Stimulated activated memory B cell treated with anti-CD40 and anti-IgM and Interleukin-4, amounts not matched to agents 10 μg/mL and 1 μg/mL and 100 μg/mL, for 72 hours (primary cell): ENCODE results near the gene WHRN.
A peak's percentile ranks its signal among the peaks of the same experiment; 100 is the strongest.

Source experiments
- ATAC-seq: fragments of 150-1000 bp; cut with Tn5 transposase; 2 replicates; pipeline ENCODE4 v1.10.0; 2021
- H3K27ac Mint-ChIP-seq: one replicate; pipeline ENCODE4 v1.8.0; 2022; ENCODE audit warnings: mild to moderate bottlenecking, mixed read lengths
- H3K27me3 Mint-ChIP-seq: one replicate; pipeline ENCODE4 v1.8.0; 2022; ENCODE audit warnings: mixed read lengths
- H3K36me3 Mint-ChIP-seq: one replicate; pipeline ENCODE4 v1.8.0; 2022; ENCODE audit warnings: mixed read lengths
- H3K4me1 Mint-ChIP-seq: one replicate; pipeline ENCODE4 v1.8.0; 2022; ENCODE audit warnings: mixed read lengths
- H3K4me3 Mint-ChIP-seq: one replicate; pipeline ENCODE4 v1.8.0; 2022; ENCODE audit warnings: mild to moderate bottlenecking, moderate library complexity, mixed read lengths
- H3K9me3 Mint-ChIP-seq: one replicate; pipeline ENCODE4 v1.8.0; 2022; ENCODE audit warnings: mixed read lengths

Gene WHRN

GRCh38 chr9:114474425-114474824 is 30.8 kb downstream of the WHRN start:
- no peak for ATAC-seq
- Mint-ChIP-seq H3K27ac (no peak overlapping the region), H3K4me1 (peaks cover 20% of the 10 kb centered on the region), H3K36me3 (peaks cover 53% of the 10 kb centered on the region), H3K9me3 (no peaks in the 10 kb centered on the region), H3K27me3 (no peaks in the 10 kb centered on the region), H3K4me3 (no peak overlapping the region)

GRCh38 chr9:114473447-114473801 is 31.8 kb downstream of the WHRN start:
- Mint-ChIP-seq H3K27me3 (no peaks in the 10 kb centered on the region), H3K9me3 (no peaks in the 10 kb centered on the region), H3K36me3 (peaks cover 59% of the 10 kb centered on the region), H3K4me3 (no peak overlapping the region), H3K27ac (no peak overlapping the region), H3K4me1 (peaks cover 27% of the 10 kb centered on the region)
- ATAC-seq: no peak

GRCh38 chr9:114472765-114473446 is 32.4 kb downstream of the WHRN start:
- Mint-ChIP-seq H3K27me3 (no peaks in the 10 kb centered on the region), H3K4me3 (no peak overlapping the region), H3K4me1 (peaks cover 27% of the 10 kb centered on the region), H3K27ac (no peak overlapping the region), H3K36me3 (peaks cover 54% of the 10 kb centered on the region), H3K9me3 (no peaks in the 10 kb centered on the region)
- no peak for ATAC-seq

GRCh38 chr9:114471157-114471556 is 34.1 kb downstream of the WHRN start:
- H3K9me3 Mint-ChIP-seq: no peaks in the 10 kb centered on the region
- H3K27ac Mint-ChIP-seq: no peak overlapping the region
- no peak for ATAC-seq
- H3K4me1 Mint-ChIP-seq: peaks cover 18% of the 10 kb centered on the region
- no peak overlapping the region for H3K4me3 Mint-ChIP-seq
- H3K27me3 Mint-ChIP-seq: no peaks in the 10 kb centered on the region
- peaks cover 36% of the 10 kb centered on the region for H3K36me3 Mint-ChIP-seq

GRCh38 chr9:114470581-114470980 is 34.7 kb downstream of the WHRN start:
- Mint-ChIP-seq H3K27me3 (no peaks in the 10 kb centered on the region), H3K27ac (no peak overlapping the region), H3K9me3 (no peaks in the 10 kb centered on the region), H3K4me3 (no peak overlapping the region), H3K4me1 (peaks cover 13% of the 10 kb centered on the region), H3K36me3 (peaks cover 36% of the 10 kb centered on the region)
- no peak for ATAC-seq

GRCh38 chr9:114470121-114470520 is 35.2 kb downstream of the WHRN start:
- no peak for ATAC-seq
- peaks cover 41% of the 10 kb centered on the region for H3K36me3 Mint-ChIP-seq
- H3K4me1 Mint-ChIP-seq: peaks cover 13% of the 10 kb centered on the region
- no peak overlapping the region for H3K27ac Mint-ChIP-seq
- no peaks in the 10 kb centered on the region for H3K9me3 Mint-ChIP-seq
- no peaks in the 10 kb centered on the region for H3K27me3 Mint-ChIP-seq
- no peak overlapping the region for H3K4me3 Mint-ChIP-seq

GRCh38 chr9:114469091-114469853 is 36.0 kb downstream of the WHRN start:
- no peak for ATAC-seq
- peaks cover 13% of the 10 kb centered on the region for H3K4me1 Mint-ChIP-seq
- peaks cover 44% of the 10 kb centered on the region for H3K36me3 Mint-ChIP-seq
- H3K27ac Mint-ChIP-seq: no peak overlapping the region
- no peak overlapping the region for H3K4me3 Mint-ChIP-seq
- no peaks in the 10 kb centered on the region for H3K9me3 Mint-ChIP-seq
- H3K27me3 Mint-ChIP-seq: no peaks in the 10 kb centered on the region

- H3K27me3 Mint-ChIP-seq: no peaks in the 10 kb centered on the region
- ATAC-seq: no peak
- no peak overlapping the region for H3K27ac Mint-ChIP-seq
- H3K9me3 Mint-ChIP-seq: no peaks in the 10 kb centered on the region
- peaks cover 43% of the 10 kb centered on the region for H3K36me3 Mint-ChIP-seq
- peaks cover 13% of the 10 kb centered on the region for H3K4me1 Mint-ChIP-seq
- H3K4me3 Mint-ChIP-seq: no peak overlapping the region
Measured at GRCh38 chr9:114467910-114468309, 37.4 kb downstream of the WHRN start.

GRCh38 chr9:114467226-114467750 is 38.0 kb downstream of the WHRN start:
- no peak overlapping the region for H3K27ac Mint-ChIP-seq
- peaks cover 40% of the 10 kb centered on the region for H3K36me3 Mint-ChIP-seq
- no peaks in the 10 kb centered on the region for H3K27me3 Mint-ChIP-seq
- H3K9me3 Mint-ChIP-seq: no peaks in the 10 kb centered on the region
- H3K4me3 Mint-ChIP-seq: no peak overlapping the region
- peak; percentile 7 for ATAC-seq
- peaks cover 15% of the 10 kb centered on the region for H3K4me1 Mint-ChIP-seq

- H3K4me3 Mint-ChIP-seq: no peak overlapping the region
- peaks cover 39% of the 10 kb centered on the region for H3K36me3 Mint-ChIP-seq
- no peaks in the 10 kb centered on the region for H3K27me3 Mint-ChIP-seq
- peaks cover 26% of the 10 kb centered on the region for H3K4me1 Mint-ChIP-seq
- H3K9me3 Mint-ChIP-seq: no peaks in the 10 kb centered on the region
- H3K27ac Mint-ChIP-seq: no peak overlapping the region
- ATAC-seq: no peak
Measured at GRCh38 chr9:114465906-114466900, 39.1 kb downstream of the WHRN start.

GRCh38 chr9:114465417-114465816 is 39.9 kb downstream of the WHRN start:
- no peak for ATAC-seq
- no peak overlapping the region for H3K27ac Mint-ChIP-seq
- no peaks in the 10 kb centered on the region for H3K9me3 Mint-ChIP-seq

GRCh38 chr9:114464281-114465051 is 40.8 kb downstream of the WHRN start:
- H3K4me1 Mint-ChIP-seq: peaks cover 38% of the 10 kb centered on the region
- H3K27ac Mint-ChIP-seq: no peak overlapping the region
- peaks cover 30% of the 10 kb centered on the region for H3K36me3 Mint-ChIP-seq
- no peak for ATAC-seq
- no peaks in the 10 kb centered on the region for H3K27me3 Mint-ChIP-seq
- H3K9me3 Mint-ChIP-seq: no peaks in the 10 kb centered on the region
- no peak overlapping the region for H3K4me3 Mint-ChIP-seq

More at GRCh38 chr9:114465417-114465816, 39.9 kb downstream of the WHRN start:
- no peaks in the 10 kb centered on the region for H3K27me3 Mint-ChIP-seq
- H3K4me3 Mint-ChIP-seq: no peak overlapping the region
- H3K36me3 Mint-ChIP-seq: peaks cover 39% of the 10 kb centered on the region
- H3K4me1 Mint-ChIP-seq: peaks cover 34% of the 10 kb centered on the region

GRCh38 chr9:114462791-114463190 is 42.5 kb downstream of the WHRN start:
- no peaks in the 10 kb centered on the region for H3K9me3 Mint-ChIP-seq
- H3K27ac Mint-ChIP-seq: peak overlapping the region; percentile 22

GRCh38 chr9:114461468-114461867 is 43.8 kb downstream of the WHRN start:
- H3K27ac Mint-ChIP-seq: peak overlapping the region; percentile 22
- no peaks in the 10 kb centered on the region for H3K27me3 Mint-ChIP-seq
- peak; percentile 68 for ATAC-seq

More at GRCh38 chr9:114462791-114463190, 42.5 kb downstream of the WHRN start:
- no peak for ATAC-seq
- no peaks in the 10 kb centered on the region for H3K27me3 Mint-ChIP-seq
- peaks cover 31% of the 10 kb centered on the region for H3K4me1 Mint-ChIP-seq
- H3K4me3 Mint-ChIP-seq: no peak overlapping the region
- H3K36me3 Mint-ChIP-seq: peaks cover 29% of the 10 kb centered on the region

More at GRCh38 chr9:114461468-114461867, 43.8 kb downstream of the WHRN start:
- no peak overlapping the region for H3K4me3 Mint-ChIP-seq
- H3K36me3 Mint-ChIP-seq: peaks cover 29% of the 10 kb centered on the region
- no peaks in the 10 kb centered on the region for H3K9me3 Mint-ChIP-seq
- H3K4me1 Mint-ChIP-seq: peaks cover 31% of the 10 kb centered on the region
